Inflammatory macrophage treated with lipopolysaccharide for 4 hours (primary cell): ENCODE data around the gene TSPYL2.

Experiments
- DNase-seq: peaks from one replicate; pipeline ENCODE4 v3.0.0-alpha.2; 2020

TSPYL2 gene

DNA sequence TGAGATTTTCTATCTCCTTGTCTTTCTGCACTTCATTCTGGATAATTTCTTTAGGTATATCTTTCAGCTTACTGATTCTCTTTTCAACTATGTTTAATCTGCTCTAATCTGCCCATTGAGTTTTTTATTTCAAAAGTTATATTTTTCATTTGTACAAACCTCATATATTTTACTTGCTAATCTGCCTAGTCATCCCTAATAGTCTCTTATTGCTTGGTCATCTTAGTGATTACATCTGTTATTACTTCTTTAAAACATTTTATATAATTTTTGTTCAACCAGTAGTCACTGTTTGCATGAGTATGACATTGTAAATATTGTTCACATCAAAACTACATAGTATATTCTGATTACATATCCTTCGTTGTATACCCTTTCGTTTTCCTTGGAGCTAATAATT lies 44.2 kb downstream of the TSPYL2 start:
- DNase-seq: no peak

DNA sequence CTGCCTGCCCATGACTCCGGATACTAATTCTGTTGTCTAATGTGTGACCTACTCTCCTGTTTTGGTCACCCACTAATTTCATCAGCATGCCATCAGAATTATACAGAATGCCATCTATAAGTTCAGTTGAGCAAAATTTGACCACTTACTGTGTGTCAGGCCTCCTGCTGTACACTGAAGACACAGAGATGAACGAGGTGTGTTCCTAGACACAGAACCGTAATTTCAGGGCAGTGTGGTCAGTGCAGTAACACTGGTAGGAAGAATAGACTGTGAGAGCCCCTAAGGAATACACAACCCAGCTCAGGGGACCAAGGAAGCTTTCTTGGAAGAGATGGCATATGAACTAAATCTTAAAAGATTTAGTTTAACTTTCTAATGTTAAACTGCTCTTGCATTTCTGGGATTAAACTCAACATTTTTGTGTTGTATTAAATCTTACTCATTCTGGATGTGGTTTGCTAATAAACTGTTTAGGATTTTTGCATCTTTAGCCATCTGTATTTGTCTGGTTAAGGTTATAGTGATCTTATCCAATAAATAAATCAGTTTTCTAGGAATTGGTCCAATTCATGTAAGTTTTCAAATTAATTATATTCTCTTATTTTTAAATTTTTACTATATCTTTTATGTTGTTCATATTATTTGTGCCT lies 46.1 kb downstream of the TSPYL2 start:
- no peak for DNase-seq

DNA sequence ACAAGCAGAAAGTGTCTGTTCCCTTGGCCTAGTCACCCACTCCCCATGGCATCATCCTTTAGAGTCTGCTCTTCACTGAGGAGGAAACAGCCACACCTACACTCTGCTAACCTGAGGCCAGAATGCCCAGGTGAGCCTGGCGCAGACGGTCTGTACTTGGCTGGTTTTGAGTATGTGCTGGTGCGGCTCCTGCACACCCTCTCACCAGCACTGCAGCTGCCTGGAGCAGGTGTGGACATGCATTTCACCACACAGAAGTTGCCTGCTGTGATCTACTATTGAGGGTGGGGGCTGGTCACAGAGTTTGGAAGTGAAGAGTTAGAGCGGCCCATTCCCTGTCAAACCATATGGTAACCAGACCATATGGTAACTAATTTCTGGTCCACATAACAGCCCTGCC lies 51.2 kb downstream of the TSPYL2 start:
- no peak for DNase-seq

DNA sequence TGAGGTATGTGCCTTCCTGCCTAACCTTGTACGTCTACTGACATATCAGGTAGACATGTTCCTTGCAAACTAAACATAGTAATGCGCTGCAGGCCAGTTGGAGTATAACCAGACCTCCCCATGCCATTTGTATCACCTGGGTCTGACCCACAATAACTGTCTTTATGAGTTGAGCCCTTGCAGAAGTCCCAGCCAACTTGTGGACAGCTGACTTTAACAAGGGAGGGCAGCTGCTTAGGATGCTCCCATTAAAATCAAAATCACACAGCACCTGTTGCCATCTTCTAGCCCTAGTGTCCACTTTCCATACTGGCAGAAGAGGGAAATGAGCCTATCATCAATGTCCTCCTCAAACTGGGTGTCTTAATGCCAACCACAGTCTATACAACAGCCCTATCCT lies 53.4 kb downstream of the TSPYL2 start:
- DNase-seq: no peak
